ENCODE data around the gene PEPD.

- TF ChIP-seq CTCF (IDR thresholded peaks at IDR 0.05) (no peak), POLR2A (IDR thresholded peaks at IDR 0.05) (no peak)
Observed at GRCh38 chr19:33464010-33464732, 57.4 kb downstream of the PEPD start.
